Activated T-cell treated with anti-CD3 and anti-CD28 coated beads for 48 hours (primary cell): ENCODE results near the gene ABR.

Source experiments
- DNase-seq: peaks from one replicate; pipeline ENCODE4 v3.0.0-alpha.2; 2020; ENCODE audit warnings: low read depth

The ABR gene

GRCh38 chr17:1030684-1031532, 148.9 kb downstream of the ABR start:
- no peak for DNase-seq

- DNase-seq, result no peak
Observed at GRCh38 chr17:1029922-1030644, 149.7 kb downstream of the ABR start.

- no peak for DNase-seq
Observed at GRCh38 chr17:1029196-1029921, 150.4 kb downstream of the ABR start.

GRCh38 chr17:1027044-1027443, 152.7 kb downstream of the ABR start:
- DNase-seq, result no peak

- DNase-seq, result no peak
Observed at GRCh38 chr17:1026599-1026975, 153.2 kb downstream of the ABR start.

- DNase-seq, result no peak
Observed at GRCh38 chr17:1025733-1026598, 153.8 kb downstream of the ABR start.

- no peak for DNase-seq
Observed at GRCh38 chr17:1024076-1024475, 155.7 kb downstream of the ABR start.

GRCh38 chr17:1022278-1023024, 157.3 kb downstream of the ABR start:
- DNase-seq, result no peak

- no peak for DNase-seq
Observed at GRCh38 chr17:1021147-1021546, 158.6 kb downstream of the ABR start.

- no peak for DNase-seq
Observed at GRCh38 chr17:1019451-1019850, 160.3 kb downstream of the ABR start.

- DNase-seq, result no peak
Observed at GRCh38 chr17:1018547-1018946, 161.2 kb downstream of the ABR start.

GRCh38 chr17:1013729-1014090, 166.1 kb downstream of the ABR start:
- DNase-seq, result no peak

GRCh38 chr17:1012823-1013728, 166.7 kb downstream of the ABR start:
- DNase-seq, result no peak

- DNase-seq, result no peak
Observed at GRCh38 chr17:1011760-1012735, 167.7 kb downstream of the ABR start.

GRCh38 chr17:1011138-1011537, 168.6 kb downstream of the ABR start:
- no peak for DNase-seq

GRCh38 chr17:1010586-1010985, 169.2 kb downstream of the ABR start:
- no peak for DNase-seq

- DNase-seq, result no peak
Observed at GRCh38 chr17:1010086-1010450, 169.7 kb downstream of the ABR start.

GRCh38 chr17:1009229-1010085, 170.3 kb downstream of the ABR start:
- no peak for DNase-seq
